Measurements from ENCODE around the gene NR3C1.

NR3C1 gene

DNA sequence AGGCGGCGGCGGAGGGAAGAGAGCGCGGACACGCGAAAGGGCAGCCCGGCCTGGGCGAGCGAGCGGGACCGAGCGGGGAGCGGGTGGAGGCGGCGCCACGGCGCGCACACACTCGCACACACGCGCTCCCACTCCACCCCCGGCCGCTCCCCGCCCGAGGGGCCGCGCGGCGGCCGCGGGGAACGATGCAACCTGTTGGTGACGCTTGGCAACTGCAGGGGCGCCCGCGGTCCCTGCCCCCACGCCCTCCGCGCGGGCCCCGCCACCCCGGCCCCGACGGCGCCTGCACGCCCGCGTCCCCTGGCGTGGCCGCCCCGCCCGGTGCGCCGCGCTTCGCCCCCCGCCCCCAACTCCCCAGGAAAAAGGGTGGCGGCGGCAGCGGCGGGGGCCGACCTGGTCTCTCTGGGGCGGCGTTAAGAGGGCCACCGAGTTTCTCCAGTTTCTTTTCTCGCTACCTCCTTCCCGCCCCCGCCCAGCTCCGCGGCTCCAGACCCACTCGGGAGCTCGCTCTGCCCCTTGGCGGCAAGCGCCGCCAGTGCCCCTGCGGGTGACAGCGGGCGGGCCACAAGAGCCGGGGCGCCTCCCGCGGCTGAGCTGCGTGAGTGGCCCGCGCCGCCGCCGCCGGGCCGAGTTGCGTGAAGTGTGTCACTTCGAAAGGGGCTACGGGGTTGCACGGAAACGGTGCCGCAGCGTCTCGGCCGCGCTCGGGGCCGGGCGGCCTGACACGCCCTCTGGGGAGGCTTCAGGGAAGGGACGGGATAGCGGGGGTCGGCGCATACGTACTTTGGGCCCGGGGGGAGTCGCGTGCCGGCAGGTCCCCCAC lies at the start of gene NR3C1:
Gene NR3C1, minus strand, starts transcription at position 94 of the 823 bp plus-strand sequence. CDS start 2,847 bp downstream, outside the sequence.
- peak; percentile 40 for TF ChIP-seq CTCF (IDR thresholded peaks at IDR 0.05; ENCODE audit: low read depth, low read length)
- DNase-seq (ENCODE audit: extremely low read depth, low read depth): peak; percentile 84

DNA sequence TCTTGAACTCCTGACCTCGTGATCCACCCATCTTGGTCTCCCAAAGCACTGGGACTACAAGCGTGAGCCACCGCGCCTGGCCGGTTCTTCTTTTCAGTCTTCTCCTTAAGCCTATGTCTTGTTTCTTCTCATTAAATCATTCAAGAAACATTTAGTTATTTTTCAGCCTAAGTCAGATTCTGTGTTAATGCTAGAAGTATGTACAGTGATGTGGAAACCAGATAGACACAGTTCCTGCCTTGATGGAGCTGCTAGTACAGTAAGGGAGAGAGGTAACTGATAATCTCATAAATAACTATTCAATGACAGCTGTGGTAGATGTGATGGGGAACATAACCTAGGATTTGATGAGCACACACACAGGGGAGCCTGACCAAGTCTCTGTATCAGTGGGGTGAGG lies 46.3 kb upstream of the NR3C1 start:
- no peak for DNase-seq (ENCODE audit: extremely low read depth, low read depth)
- no peak for TF ChIP-seq CTCF (IDR thresholded peaks at IDR 0.05; ENCODE audit: low read depth, low read length)

DNA sequence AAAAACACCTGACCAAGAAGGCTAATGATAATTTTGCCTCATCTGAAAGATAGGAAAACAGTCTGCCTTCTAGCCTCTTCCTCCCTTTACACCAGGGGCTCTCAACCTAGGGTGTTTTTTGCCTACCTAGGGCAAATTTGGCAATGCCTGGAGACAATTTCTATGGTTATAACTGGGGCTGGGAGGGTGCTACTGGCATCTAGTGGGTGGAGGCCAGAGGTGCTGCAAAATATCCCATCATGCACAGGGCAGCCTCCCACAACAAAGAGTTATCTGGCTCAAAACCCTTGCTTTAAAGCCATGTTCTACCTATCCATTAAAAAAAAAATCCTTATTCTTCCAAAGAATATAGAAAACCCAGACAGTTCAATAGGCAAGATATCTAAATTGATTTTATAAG lies 45.0 kb upstream of the NR3C1 start:
- DNase-seq (ENCODE audit: extremely low read depth, low read depth): no peak
- no peak for TF ChIP-seq CTCF (IDR thresholded peaks at IDR 0.05; ENCODE audit: low read depth, low read length)

GRCh38 chr5:143447983-143448382 lies 44.5 kb upstream of the NR3C1 start:
- DNase-seq (ENCODE audit: extremely low read depth, low read depth): no peak
- TF ChIP-seq CTCF (IDR thresholded peaks at IDR 0.05; ENCODE audit: low read depth, low read length): no peak

DNA sequence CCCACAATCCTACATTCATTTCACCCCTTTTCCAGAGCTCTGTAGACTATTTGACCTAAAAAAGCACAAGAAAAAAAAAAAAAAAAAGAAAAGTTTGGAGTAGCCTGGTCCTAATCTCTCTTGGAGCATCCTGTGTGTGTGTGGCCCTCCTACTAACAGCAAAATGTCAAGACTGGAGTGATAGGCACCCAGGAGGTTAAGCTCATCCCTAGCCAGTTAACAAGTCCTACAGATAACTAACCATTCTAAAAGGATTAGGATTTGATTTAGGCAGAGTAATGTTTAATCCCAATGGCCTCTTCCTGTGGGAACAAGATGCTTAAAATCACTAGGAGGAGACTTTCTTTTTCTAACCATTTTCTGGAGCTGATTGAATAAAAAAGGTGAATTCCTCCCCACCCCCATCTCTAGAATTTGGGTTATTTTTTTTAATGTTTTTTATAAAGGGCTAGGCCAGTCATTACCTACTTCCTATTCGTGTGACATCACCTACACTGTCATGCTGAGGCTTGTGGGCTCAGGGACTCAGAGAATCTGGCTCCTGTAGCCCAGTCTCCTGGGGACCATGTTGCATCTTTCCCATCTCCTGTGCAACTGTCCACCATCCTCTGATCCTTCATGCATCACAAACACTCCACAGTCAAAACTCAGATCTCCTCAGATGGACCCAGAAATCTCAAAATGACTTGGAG lies 43.2 kb upstream of the NR3C1 start:
- TF ChIP-seq CTCF (IDR thresholded peaks at IDR 0.05; ENCODE audit: low read depth, low read length): no peak
- no peak for DNase-seq (ENCODE audit: extremely low read depth, low read depth)

- no peak for TF ChIP-seq CTCF (IDR thresholded peaks at IDR 0.05; ENCODE audit: low read depth, low read length)
Measured at GRCh38 chr5:143445776-143446175, 42.3 kb upstream of the NR3C1 start.

DNA sequence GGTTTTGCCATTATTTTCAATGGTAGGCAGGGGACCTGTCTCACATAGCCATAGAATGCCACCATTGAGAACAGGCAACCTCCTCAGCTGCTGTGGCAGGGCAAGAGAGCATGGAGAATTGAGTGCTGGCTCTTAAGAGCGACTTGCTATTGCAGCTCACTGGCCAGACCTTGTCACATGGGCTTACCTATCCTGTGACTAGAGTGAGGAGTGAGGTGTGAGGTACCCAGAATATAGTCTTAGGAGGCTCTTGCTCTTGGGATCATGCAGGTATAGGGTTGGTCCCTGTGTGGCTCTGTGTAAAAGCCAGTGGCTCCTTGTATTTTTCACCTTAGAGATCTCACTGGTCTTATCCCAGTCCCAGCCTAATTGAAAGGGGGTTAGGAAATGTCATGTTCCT lies 39.8 kb upstream of the NR3C1 start:
- DNase-seq (ENCODE audit: extremely low read depth, low read depth): no peak
- no peak for TF ChIP-seq CTCF (IDR thresholded peaks at IDR 0.05; ENCODE audit: low read depth, low read length)

More at GRCh38 chr5:143445776-143446175, 42.3 kb upstream of the NR3C1 start:
- DNase-seq (ENCODE audit: extremely low read depth, low read depth): no peak

All from AG09319 (cell line).